ENCODE data around the gene NFKBIE.
"Not testable (repeated sequence)": the region's sequence is repeated elsewhere in the genome, so short reads cannot be mapped to it uniquely, and the experiment has no call there.

The NFKBIE gene

DNA sequence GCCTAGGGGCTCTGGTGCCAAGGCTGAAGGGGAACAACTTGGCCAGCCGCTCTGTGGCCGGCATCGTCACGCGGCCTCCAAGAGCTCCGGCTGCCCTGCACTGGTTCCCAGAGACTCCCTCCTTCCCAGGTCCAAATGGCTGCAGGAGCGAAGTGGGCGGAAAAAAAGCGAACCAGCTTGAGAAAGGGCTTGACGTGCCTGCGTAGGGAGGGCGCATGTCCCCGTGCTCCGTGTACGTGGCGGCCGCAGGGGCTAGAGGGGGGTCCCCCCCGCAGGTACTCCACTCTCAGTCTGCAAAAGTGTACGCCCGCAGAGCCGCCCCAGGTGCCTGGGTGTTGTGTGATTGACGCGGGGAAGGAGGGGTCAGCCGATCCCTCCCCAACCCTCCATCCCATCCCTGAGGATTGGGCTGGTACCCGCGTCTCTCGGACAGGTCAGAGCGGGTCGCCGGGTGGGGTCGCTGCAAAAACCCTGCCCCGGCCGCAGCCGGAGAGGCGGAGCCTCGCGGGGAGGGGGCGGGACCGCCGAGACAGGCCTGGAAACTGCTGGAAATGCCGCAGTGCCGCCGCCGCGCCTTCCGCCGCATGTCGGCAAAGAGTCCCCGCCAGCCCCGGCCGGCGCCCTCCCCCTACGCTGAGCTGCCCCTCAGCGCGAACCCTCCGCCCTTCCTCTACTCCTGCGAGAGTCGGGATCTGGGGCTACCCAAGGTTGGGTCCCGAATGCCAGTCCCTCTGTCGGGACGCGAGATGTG lies 19.3 kb downstream of the NFKBIE start:
- peak; percentile 70 to 75 for DNase-seq (ENCODE audit: low read depth in 2 of 2, low spot score in 1 of 2)

DNA sequence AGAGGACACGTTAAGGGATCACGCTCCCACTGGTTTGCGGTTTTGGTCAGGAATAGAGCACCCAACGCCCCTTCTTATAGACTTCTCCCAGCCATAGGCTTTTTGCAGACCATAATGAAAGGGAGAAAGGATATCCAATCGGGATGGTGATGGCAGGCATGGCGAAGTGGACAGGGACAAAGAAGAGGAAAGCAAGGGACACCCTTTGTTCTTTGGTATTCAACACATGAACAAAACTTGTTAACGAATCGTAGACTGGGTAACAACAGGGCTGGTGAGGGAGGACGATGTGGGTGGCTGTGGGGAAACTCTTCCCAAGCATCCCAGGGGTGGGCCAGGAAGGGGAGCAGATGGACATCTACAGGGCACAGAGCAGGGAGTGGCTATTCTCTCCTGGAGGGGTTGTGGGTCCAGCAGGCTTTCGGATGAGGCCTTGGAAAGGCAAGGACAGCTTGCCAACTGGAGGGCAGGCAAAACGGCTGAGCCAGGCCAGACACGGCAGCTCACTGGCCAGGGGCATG lies 19.9 kb downstream of the NFKBIE start:
- DNase-seq (ENCODE audit: low read depth in 2 of 2, low spot score in 1 of 2): no peak

DNA sequence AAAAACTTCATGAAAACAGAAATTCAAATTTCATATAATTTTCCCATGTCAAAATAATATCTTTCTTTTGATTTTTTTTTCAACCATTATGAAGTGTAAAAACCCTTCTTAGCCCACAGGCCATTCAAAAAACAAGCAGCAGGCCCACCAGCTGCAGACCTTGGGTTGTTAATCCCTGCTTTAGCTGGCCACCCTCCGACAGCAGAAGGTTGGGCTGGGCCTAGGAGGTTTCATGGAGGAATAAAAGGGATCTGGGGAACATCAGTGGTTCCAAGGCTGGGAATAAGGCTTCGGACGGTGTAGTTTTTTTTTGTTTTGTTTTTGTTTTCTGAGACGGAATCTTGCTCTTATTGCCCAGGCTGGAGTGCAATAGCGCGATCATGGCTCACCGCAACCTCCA lies 22.0 kb downstream of the NFKBIE start:
- DNase-seq (ENCODE audit: low read depth in 2 of 2, low spot score in 1 of 2): no peak

GRCh38 chr6:44238687-44239350 lies 26.5 kb downstream of the NFKBIE start:
- no peak for DNase-seq (ENCODE audit: low read depth in 2 of 2, low spot score in 1 of 2)

GRCh38 chr6:44237813-44238433 lies 27.4 kb downstream of the NFKBIE start:
- peak; percentile 55 to 56 for DNase-seq (ENCODE audit: low read depth in 2 of 2, low spot score in 1 of 2)

DNA sequence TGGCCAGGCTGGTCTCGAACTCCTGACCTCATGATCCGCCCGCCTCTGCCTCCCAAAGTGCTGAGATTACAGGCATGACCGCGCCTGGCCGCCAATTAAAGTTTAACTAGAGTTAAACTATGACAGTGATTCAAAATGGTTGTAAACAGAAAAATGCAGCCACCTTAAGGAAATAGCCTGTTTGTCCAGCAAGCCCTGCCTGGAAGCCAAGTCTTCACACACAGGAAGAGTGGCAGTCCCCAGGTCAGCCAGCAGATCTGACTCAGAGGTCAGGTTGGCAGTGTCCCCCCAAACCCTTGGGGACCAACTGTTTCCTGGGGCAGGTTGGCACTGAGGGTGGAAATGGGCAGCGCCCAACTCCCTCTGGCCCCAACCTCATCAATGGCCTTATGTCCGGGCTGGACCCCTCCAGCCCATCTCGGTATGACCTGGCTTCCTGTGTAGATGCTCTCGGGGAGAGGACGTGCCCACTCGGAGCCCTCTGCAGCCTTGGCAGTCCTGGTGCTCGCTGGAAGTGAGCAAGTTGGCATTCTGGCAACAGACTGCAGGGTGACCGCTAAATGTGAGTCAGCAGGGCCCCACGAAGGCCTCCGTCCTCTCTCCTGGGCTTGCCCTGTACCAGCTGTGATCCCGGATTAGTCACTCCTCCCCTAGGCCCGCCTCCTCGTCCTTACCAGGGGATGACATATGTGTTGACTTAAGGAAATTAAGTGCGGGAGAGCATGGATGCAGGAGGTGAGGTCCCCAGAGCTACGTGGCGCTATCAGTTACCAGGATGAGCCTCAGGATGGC lies 28.1 kb downstream of the NFKBIE start:
- DNase-seq (ENCODE audit: low read depth in 2 of 2, low spot score in 1 of 2): peak; percentile 43 to 57

DNA sequence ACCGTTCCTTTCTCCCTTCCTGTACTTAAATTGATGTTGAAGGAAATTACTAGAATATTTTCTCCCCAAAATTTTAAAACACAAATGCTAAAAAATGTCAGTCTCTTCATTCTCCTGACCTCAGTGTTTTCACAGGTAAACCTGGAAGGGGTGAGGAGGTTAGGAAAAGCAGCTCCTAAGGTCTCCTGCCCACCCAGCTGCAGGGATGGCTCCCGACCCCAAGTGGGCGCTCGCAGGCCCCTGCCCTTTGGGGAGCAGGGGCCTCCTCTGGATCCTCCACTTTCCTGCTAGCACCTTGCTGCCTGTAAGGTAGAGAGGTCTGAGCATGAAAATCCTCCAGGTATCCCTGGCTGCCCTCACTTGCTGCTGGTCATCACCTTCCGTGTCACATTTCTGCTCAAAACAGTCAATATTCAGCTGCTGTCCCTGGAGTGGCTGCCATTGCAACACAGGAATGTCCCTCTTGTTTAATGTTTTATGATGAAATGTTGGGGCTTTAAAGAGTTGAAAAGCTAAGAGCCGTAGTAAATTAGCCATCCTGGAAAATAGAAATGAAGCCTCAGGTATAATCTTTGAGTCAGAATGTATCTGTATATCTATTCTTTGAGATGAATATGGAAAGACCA lies 29.3 kb downstream of the NFKBIE start:
- no peak for DNase-seq (ENCODE audit: low read depth in 2 of 2, low spot score in 1 of 2)

GRCh38 chr6:44235269-44235668 lies 30.1 kb downstream of the NFKBIE start:
- DNase-seq (ENCODE audit: low read depth in 2 of 2, low spot score in 1 of 2): no peak

DNA sequence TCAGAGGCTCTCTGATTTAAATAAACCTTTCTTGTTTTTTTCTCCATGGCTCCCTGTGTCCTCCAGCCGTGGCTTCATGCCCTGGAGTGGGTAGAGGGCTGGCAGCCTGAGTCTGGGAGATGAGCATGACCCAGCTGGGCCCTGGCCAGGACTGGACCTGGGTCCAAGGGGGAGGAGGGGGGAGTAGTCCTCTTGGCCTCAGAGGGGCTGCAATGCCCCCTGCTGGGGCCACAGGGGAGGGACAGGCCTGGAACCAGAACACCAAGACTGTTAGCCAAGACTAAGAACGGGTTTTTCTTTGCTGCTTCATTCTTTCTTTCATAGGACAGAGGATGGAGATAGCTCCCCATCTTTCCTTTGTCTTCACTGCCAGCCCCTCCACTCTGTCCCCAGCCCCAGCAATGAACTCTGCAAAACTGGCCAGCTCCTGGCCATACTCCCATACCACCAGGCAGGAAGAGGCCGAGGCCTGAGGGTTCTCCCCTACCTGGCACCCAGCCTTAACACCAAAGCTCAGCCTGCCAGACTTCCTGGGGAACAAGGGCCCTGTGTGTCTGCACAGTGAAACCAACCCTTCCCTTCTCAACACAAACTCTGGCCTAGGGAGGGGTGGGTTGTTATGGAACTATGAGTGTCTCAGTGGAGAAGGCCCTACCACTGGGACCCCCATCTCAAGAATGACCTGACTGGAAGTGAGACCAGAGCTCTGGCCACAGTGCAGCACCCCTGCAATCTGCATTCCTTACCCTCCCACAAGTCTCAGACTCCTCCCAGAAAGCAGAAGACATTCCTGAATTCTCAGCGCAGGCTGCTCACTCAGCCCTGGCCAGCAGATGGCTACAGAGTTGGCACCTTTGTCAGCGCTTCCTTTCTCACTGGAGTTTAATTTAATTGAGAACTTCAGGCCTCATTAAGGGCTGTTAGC lies 31.0 kb downstream of the NFKBIE start:
- DNase-seq (ENCODE audit: low read depth in 2 of 2, low spot score in 1 of 2): no peak

DNA sequence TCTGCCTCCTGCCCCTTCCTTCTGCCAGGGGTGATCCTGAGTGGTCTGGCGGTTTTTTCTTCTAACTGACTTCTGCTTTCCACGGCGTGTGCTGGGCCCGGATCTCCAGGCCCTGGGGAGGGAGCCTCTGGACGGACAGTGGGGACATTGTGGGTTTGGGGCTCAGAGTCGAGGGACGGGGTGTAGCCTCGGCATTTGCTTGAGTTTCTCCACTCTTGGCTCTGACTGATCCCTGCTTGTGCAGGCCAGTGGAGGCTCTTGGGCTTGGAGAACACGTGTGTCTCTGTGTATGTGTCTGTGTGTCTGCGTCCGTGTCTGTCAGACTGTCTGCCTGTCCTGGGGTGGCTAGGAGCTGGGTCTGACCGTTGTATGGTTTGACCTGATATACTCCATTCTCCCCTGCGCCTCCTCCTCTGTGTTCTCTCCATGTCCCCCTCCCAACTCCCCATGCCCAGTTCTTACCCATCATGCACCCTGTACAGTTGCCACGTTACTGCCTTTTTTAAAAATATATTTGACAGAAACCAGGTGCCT lies 31.7 kb downstream of the NFKBIE start:
- DNase-seq (ENCODE audit: low read depth in 2 of 2, low spot score in 1 of 2): no peak

DNA sequence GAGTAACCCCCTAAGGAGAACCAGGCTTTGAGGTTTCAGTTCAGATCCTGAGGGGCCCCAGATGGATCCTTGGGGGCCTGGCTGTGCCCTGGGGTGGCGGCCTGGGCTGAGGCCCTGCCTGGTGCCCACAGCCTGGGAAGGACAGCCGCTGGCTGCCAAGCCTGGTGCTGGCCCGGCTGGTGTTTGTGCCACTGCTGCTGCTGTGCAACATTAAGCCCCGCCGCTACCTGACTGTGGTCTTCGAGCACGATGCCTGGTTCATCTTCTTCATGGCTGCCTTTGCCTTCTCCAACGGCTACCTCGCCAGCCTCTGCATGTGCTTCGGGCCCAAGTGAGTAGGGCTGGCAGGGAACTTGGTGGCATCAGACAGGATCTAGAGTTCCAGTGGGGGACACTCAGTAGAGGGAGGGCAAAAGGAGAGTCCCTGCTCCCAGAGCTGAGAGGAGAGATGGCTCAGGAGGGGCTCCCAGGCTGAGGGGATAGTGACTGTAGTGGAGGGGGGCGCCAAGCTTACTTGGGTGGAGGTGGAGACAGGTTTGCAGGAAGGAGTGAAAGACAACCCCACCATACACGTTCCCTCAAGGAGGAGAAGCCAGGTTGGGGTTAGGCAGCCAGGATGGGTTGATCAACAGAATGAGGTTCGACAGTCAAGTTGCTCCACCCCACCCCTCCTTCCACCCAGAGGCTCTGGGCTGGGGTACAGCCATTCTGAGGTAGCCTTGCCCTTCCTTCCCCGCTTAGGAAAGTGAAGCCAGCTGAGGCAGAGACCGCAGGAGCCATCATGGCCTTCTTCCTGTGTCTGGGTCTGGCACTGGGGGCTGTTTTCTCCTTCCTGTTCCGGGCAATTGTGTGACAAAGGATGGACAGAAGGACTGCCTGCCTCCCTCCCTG lies 32.4 kb downstream of the NFKBIE start:
- no peak for DNase-seq (ENCODE audit: low read depth in 2 of 2, low spot score in 1 of 2)

DNA sequence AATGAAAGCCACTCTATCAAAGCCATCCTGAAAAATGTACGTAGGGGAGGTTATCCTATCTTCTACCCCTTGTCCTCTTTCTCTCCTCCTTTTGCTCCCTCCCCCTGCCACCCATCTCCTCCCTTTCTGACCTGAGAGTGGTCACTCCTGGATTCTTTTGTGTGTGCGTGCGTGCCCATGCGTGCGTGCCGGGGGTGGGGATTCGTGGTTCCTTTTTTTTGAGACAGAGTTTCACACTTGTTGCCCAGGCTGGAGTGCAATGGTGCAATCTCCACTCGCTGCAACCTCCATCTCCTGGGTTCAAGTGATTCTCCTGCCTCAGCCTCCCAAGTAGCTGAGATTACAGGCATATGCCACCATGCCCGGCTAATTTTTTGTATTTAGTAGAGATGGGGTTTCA lies 33.9 kb downstream of the NFKBIE start:
- not testable (repeated sequence) for DNase-seq (ENCODE audit: low read depth in 2 of 2, low spot score in 1 of 2)

GRCh38 chr6:44230034-44230675 lies 35.2 kb downstream of the NFKBIE start:
- DNase-seq (ENCODE audit: low read depth in 2 of 2, low spot score in 1 of 2): no peak

- no peak for DNase-seq (ENCODE audit: low read depth in 2 of 2, low spot score in 1 of 2)
These were observed 35.8 kb downstream of the NFKBIE start for GRCh38 chr6:44229376-44230033.

DNA sequence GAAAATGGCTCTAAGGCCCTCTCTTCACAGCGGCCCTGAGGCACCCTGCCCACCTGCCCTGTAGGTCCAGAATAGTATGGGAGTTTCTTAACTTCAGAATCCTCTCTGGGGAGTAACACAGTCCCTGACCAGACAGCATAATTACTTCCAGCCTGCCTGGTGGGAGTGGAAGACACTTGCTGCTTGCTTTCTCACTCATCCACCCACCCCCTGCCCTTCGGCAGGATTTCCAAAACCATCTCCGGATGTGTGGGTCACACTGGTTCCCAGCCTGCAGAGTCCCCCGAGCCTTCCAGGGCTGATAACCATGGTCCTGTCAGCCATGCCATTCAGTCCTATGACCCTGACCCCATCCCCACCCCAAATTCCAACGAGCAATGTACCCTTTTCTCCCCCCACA lies 36.5 kb downstream of the NFKBIE start:
- DNase-seq (ENCODE audit: low read depth in 2 of 2, low spot score in 1 of 2): no peak

GRCh38 chr6:44228433-44228832 lies 36.9 kb downstream of the NFKBIE start:
- DNase-seq (ENCODE audit: low read depth in 2 of 2, low spot score in 1 of 2): no peak

- no peak for DNase-seq (ENCODE audit: low read depth in 2 of 2, low spot score in 1 of 2)
These were observed 37.3 kb downstream of the NFKBIE start for GRCh38 chr6:44228031-44228430.
